Pancreas (tissue), 10 donors: ENCODE measurements around the gene AHCTF1. TPM values are rescaled to one million over a fixed set of nuclear protein-coding genes. Genes with fewer than 3 reads are reported as not detected.
"Not testable (repeated sequence)": the region's sequence is repeated elsewhere in the genome, so short reads cannot be mapped to it uniquely, and the experiment has no call there.

Experiments
- ATAC-seq, 4 donors: fragments of 200-7000 bp; cut with Tn5 transposase; one replicate each; pipeline versions ENCODE4 v1.8.0 to v1.9.1; 2020; ENCODE audit warnings: mild to moderate bottlenecking in 4 of 4, moderate library complexity in 4 of 4
- DNase-seq, 6 donors: peaks; one replicate each; pipeline ENCODE4 v3.0.0-alpha.2; 2020
- FAIRE-seq: peaks from 2 replicates; lab custom pipeline; 2012; peaks lifted over from hg19 to GRCh38; lab: Jason Lieb, UNC
- H3K27ac ChIP-seq, 4 donors: fragments of 200-600 bp; sonication (generic); 1 replicate in 3 of 4; 2 replicates in 1 of 4; pipeline versions ENCODE4 v1.5.0 to v1.8.0; 2020
- H3K27me3 ChIP-seq, 4 donors: fragments of 200-600 bp; one replicate each; pipeline ENCODE4 v1.8.0; 2021
- H3K36me3 ChIP-seq, 3 donors: fragments of 200-600 bp; sonication (generic) in 1 of 3; one replicate each; pipeline versions ENCODE4 v1.5.0 to v1.8.0; 2020 to 2021
- H3K4me1 ChIP-seq, 3 donors: fragments of 200-600 bp; one replicate each; pipeline ENCODE4 v1.8.0; 2021
- H3K4me3 ChIP-seq, 4 donors: fragments of 200-600 bp; sonication (generic) in 2 of 4; one replicate each; pipeline versions ENCODE4 v1.5.0 to v1.8.0; 2020 to 2021
- H3K9me3 ChIP-seq, 4 donors: fragments of 200-600 bp; one replicate each; pipeline ENCODE4 v1.8.0; 2021
- WGBS, 2 donors: extraction: QIAGEN DNeasy Blood & Tissue Kit; methylation state at CpG; one replicate each; pipeline ENCODE4 v1.1.7; 2013; 5-methylcytosine and 5-hydroxymethylcytosine counted together
- intact Hi-C, 3 donors: fragments of 100-400 bp; cut with DNase I; formaldehyde crosslinking; loops; one replicate each; pipeline versions ENCODE4 v1.11.1 to v1.14.2; 2022
- polyA plus RNA-seq, 2 donors: library from polyadenylated mRNA; stranded (reverse); fragments of 200-250 nt; gene quantifications; one replicate each; pipeline ENCODE4 v1.2.3, GENCODE V29; 2013
- total RNA-seq, 6 donors: library from RNA; stranded (reverse); fragmentation: NEBNext Ultra II Directional in 4 of 6; extraction: Animal tissue kit (Norgen Biotek cat#: 25700) in 4 of 6; gene quantifications; one replicate each; pipeline versions ENCODE4 v1.2.1 to v1.2.4, GENCODE V29; 2021 to 2023
- TF ChIP-seq, protein P1 (sequence below), 4 donors: fragments of 200-600 bp; sonication (generic) in 3 of 4; IDR thresholded peaks; one replicate each; pipeline versions ENCODE4 v1.5.0 to v1.8.0; 2021; ENCODE audit warnings: antibody characterized with exemption in 4 of 4
- donor health status: healthy with polysubstance abuse.
- donor health status: DM: no; HTN: no; CAD: no; lungs with moderate emphysema.
- donor health status: DM: no; HTN: no; CAD: no.
- donor health status: control.
- donor health status: control.
- donor health status: Bipolar disorder and iron deficiency.
- donor health status: DM: yes; HTN: yes; CAD: no.
- donor health status: DM: no; HTN: no; CAD: no.
- donor health status: DM: no; HTN: no; CAD: no.
- donor health status: DM: yes; HTN: yes; CAD: no.

AHCTF1 gene
- total and polyA plus RNA-seq, 8 donors, result 4.8 to 14.6 (median 11.5) TPM

DNA sequence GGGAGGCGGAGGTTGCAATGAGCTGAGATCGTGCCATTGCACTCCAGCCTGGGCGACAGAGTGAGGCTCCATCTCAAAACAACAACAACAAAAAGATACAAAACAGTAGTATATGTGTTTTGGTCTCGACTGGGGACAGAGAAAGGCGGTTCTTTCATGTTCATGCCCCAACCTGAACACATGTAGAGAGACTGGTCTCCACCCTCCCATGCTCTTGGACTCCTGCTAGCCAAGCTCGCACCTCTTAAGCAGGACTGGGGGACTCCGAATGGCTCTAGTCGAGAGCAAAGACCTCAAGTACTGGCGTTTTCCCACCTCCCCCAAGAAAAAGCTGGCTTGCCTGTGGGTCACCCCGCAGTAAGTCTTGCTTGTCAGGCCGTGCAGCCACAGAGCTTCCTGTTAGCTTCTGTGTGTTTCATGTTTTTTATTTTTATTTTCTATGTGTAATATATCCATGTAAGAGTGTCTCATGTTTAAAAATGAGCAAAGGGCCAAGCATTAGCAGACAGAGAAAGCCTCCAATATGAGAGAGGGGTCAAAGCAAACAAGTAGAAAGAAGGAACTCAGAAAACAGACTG lies 116.0 kb downstream of the AHCTF1 start:
- Histone ChIP-seq H3K4me1 (no peaks in the 10 kb centered on the region), H3K27me3 (no peaks in the 10 kb centered on the region), H3K9me3 (no peaks in the 10 kb centered on the region), H3K27ac (no peak overlapping the region), H3K4me3 (no peak overlapping the region), H3K36me3 (no peaks in the 10 kb centered on the region)
- no peak for FAIRE-seq
- intact Hi-C loops, result no loop called here
- no peak for DNase-seq
- TF ChIP-seq, protein P1, sequence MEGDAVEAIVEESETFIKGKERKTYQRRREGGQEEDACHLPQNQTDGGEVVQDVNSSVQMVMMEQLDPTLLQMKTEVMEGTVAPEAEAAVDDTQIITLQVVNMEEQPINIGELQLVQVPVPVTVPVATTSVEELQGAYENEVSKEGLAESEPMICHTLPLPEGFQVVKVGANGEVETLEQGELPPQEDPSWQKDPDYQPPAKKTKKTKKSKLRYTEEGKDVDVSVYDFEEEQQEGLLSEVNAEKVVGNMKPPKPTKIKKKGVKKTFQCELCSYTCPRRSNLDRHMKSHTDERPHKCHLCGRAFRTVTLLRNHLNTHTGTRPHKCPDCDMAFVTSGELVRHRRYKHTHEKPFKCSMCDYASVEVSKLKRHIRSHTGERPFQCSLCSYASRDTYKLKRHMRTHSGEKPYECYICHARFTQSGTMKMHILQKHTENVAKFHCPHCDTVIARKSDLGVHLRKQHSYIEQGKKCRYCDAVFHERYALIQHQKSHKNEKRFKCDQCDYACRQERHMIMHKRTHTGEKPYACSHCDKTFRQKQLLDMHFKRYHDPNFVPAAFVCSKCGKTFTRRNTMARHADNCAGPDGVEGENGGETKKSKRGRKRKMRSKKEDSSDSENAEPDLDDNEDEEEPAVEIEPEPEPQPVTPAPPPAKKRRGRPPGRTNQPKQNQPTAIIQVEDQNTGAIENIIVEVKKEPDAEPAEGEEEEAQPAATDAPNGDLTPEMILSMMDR (IDR thresholded peaks at IDR 0.05), result no peak
- no peak for ATAC-seq
- 66 to 68% methylated on average over 11 of the region's 11 CpGs for WGBS, 2 donors

DNA sequence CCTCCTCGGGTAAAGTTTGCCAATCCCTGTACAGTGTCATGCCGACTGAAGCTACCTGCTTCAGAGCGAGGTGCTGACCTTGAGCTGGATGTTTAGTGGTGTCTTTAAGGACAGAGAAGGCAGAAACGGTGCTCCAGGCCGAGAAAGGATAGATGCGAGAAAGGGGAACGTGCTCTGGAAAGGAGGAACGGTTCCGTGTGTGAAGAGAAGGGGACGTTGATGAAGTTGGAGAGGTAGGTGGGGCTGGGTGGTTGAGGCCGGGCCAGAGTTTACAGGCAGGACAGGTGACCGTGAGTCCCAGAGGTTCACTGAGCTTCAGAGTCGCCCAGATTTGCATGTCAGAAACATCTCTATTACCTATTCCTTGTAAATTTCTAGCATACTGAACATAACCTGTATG lies 116.9 kb downstream of the AHCTF1 start:
- ATAC-seq (no peak), DNase-seq (no peak), FAIRE-seq (no peak)
- TF ChIP-seq, protein P1 (IDR thresholded peaks at IDR 0.05), result no peak
- Histone ChIP-seq H3K36me3 (no peaks in the 10 kb centered on the region), H3K9me3 (no peaks in the 10 kb centered on the region), H3K4me3 (no peak overlapping the region), H3K27ac (no peak overlapping the region), H3K4me1 (no peaks in the 10 kb centered on the region), H3K27me3 (no peaks in the 10 kb centered on the region)
- WGBS, 2 donors, result 62 to 70% methylated on average over 13 of the region's 13 CpGs
- intact Hi-C loops, result no loop called here

DNA sequence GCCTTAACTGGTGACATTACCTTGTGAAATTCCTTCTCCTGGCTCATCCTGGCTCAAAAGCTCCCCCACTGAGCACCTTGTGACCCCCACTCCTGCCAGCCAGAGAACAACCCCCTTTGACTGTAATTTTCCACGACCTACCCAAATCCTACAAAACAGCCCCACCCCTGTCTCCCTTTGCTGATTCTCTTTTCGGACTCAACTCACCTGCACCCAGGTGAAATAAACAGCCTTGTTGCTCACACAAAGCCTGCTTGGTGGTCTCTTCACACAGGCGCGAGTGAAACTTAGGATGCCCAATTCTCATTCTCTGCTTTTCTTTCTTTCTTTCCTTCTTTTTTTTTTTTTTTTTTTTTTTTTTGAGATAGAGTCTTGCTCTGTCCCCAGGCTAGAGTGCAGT lies 118.4 kb downstream of the AHCTF1 start:
- DNase-seq, ATAC-seq, H3K9me3 ChIP-seq, H3K36me3 ChIP-seq, H3K4me3 ChIP-seq, FAIRE-seq, intact Hi-C loops, H3K27ac ChIP-seq, H3K4me1 ChIP-seq, H3K27me3 ChIP-seq: not testable (repeated sequence)
- 74 to 89% methylated on average over 4 of the region's 4 CpGs for whole genome bisulfite sequencing, 2 donors

DNA sequence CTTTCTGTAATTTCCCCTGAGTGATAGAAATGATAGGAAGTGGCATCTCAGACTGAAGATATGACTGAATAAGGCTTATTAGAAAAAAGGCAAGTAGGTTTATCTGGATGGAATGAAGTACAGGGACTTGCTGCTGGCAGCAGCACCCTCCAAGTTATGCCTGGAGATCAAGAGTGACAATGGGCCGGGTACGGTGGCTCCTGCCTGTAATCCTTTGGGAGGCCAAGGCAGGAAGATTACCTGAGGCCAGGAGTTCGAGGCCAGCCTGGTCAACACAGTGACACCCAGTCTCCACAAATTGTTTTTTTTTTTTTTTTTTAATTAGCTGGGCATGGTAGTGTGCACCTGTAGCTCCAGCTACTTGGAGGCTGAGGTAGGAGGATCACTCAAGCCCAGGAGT lies 119.8 kb downstream of the AHCTF1 start:
- FAIRE-seq (no peak), ATAC-seq (no peak), DNase-seq (no peak)
- no peaks in the 10 kb centered on the region for H3K36me3 ChIP-seq
- H3K9me3 ChIP-seq, result no peaks in the 10 kb centered on the region
- H3K4me1 ChIP-seq, result no peaks in the 10 kb centered on the region
- no peaks in the 10 kb centered on the region for H3K27me3 ChIP-seq
- WGBS, 2 donors, result 70 to 82% methylated on average over 3 of the region's 3 CpGs
- no peak overlapping the region for H3K4me3 ChIP-seq
- TF ChIP-seq, protein P1 (IDR thresholded peaks at IDR 0.05), result no peak
- intact Hi-C loops, result no loop called here
- H3K27ac ChIP-seq, result no peak overlapping the region

DNA sequence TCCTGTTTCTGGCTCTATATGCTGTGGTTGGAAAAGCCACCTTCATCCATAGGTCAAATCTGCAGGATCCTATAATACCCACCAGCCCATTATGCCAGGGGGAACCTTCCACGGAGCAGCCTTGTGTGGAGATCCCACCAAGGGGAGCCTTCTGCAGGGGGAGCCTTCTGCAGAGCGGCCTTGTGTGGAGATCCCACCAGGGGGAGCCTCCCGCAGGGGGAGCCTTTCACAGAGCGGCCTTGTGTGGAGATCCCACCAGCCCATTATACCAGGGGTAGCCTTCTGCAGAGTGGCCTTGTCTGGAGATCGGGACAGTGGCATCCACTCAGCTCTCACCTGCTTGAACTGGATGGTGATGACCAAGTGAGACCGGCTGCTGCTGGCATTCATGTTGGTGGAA lies 122.3 kb downstream of the AHCTF1 start:
- WGBS, 2 donors, result 80 to 94% methylated on average over 6 of the region's 6 CpGs
- Histone ChIP-seq H3K4me1 (no peaks in the 10 kb centered on the region), H3K4me3 (no peak overlapping the region), H3K36me3 (no peaks in the 10 kb centered on the region), H3K9me3 (no peaks in the 10 kb centered on the region), H3K27ac (no peak overlapping the region), H3K27me3 (no peaks in the 10 kb centered on the region)
- intact Hi-C loops, result no loop called here
- TF ChIP-seq, protein P1 (IDR thresholded peaks at IDR 0.05), result no peak
- FAIRE-seq, result no peak
- no peak for ATAC-seq
- DNase-seq, result no peak
